HG03354 (cell line): ENCODE results near the gene COL6A1.
"Not testable (repeated sequence)": the region's sequence is repeated elsewhere in the genome, so short reads cannot be mapped to it uniquely, and the experiment has no call there.

Experiments used
- ATAC-seq: cut with Tn5 transposase; IDR thresholded peaks from one replicate; pipeline ENCODE4 v1.9.1; 2021; ENCODE audit warnings: mild to moderate bottlenecking; ENCODE audit not compliant: unreplicated experiment, poor library complexity, severe bottlenecking

COL6A1 gene

GRCh38 chr21:45963232-45963570 is 18.4 kb upstream of the COL6A1 start:
- ATAC-seq: no peak

GRCh38 chr21:45964649-45965048 is 16.9 kb upstream of the COL6A1 start:
- ATAC-seq: no peak

- no peak for ATAC-seq
Observed at GRCh38 chr21:45965084-45965809, 16.3 kb upstream of the COL6A1 start.

GRCh38 chr21:45966791-45967394 is 14.7 kb upstream of the COL6A1 start:
- no peak for ATAC-seq

- ATAC-seq: no peak
Observed at GRCh38 chr21:45969921-45970673, 11.5 kb upstream of the COL6A1 start.

- no peak for ATAC-seq
Observed at GRCh38 chr21:45970674-45971615, 10.6 kb upstream of the COL6A1 start.

GRCh38 chr21:45971616-45972352 is 9.8 kb upstream of the COL6A1 start:
- no peak for ATAC-seq

GRCh38 chr21:45972353-45972715 is 9.2 kb upstream of the COL6A1 start:
- no peak for ATAC-seq

GRCh38 chr21:45972716-45973474 is 8.7 kb upstream of the COL6A1 start:
- no peak for ATAC-seq

GRCh38 chr21:45973475-45974072 is 8.0 kb upstream of the COL6A1 start:
- peak; percentile 63 for ATAC-seq

- peak; percentile 21 for ATAC-seq
Observed at GRCh38 chr21:45974073-45975019, 7.2 kb upstream of the COL6A1 start.

- no peak for ATAC-seq
Observed at GRCh38 chr21:45975020-45975666, 6.4 kb upstream of the COL6A1 start.

GRCh38 chr21:45975667-45976409 is 5.7 kb upstream of the COL6A1 start:
- ATAC-seq: not testable (repeated sequence)

GRCh38 chr21:45976701-45977311 is 4.8 kb upstream of the COL6A1 start:
- no peak for ATAC-seq

GRCh38 chr21:45977396-45977795 is 4.2 kb upstream of the COL6A1 start:
- ATAC-seq: no peak
